ENCODE results near the gene FRMD8.

DNA sequence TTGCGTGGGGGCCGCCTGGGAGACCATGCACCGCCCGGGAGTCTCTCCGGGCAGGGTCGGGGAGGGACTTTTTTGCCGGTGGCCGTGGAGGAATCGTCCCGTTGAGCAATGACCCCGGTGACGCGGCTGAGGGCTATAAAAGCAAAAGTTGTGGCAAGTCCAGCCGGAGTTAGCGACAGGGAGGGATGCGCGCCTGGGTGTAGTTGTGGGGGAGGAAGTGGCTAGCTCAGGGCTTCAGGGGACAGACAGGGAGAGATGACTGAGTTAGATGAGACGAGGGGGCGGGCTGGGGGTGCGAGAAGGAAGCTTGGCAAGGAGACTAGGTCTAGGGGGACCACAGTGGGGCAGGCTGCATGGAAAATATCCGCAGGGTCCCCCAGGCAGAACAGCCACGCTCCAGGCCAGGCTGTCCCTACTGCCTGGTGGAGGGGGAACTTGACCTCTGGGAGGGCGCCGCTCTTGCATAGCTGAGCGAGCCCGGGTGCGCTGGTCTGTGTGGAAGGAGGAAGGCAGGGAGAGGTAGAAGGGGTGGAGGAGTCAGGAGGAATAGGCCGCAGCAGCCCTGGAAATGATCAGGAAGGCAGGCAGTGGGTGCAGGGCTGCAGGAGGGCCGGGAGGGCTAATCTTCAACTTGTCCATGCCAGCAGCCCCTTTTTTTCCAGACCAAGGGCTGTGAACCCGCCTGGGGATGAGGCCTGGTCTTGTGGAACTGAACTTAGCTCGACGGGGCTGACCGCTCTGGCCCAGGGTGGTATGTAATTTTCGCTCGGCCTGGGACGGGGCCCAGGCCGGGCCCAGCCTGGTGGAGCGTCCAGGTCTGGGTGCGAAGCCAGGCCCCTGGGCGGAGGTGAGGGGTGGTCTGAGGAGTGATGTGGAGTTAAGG, 36.4 kb downstream of the FRMD8 start, which contains the start of gene NEAT1:
- TF ChIP-seq EZH2 (IDR thresholded peaks at IDR 0.05; ENCODE audit: borderline replicate concordance, low read length): no peak
- TF ChIP-seq, protein P1, sequence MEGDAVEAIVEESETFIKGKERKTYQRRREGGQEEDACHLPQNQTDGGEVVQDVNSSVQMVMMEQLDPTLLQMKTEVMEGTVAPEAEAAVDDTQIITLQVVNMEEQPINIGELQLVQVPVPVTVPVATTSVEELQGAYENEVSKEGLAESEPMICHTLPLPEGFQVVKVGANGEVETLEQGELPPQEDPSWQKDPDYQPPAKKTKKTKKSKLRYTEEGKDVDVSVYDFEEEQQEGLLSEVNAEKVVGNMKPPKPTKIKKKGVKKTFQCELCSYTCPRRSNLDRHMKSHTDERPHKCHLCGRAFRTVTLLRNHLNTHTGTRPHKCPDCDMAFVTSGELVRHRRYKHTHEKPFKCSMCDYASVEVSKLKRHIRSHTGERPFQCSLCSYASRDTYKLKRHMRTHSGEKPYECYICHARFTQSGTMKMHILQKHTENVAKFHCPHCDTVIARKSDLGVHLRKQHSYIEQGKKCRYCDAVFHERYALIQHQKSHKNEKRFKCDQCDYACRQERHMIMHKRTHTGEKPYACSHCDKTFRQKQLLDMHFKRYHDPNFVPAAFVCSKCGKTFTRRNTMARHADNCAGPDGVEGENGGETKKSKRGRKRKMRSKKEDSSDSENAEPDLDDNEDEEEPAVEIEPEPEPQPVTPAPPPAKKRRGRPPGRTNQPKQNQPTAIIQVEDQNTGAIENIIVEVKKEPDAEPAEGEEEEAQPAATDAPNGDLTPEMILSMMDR (IDR thresholded peaks at IDR 0.05; ENCODE audit: low read length): peak; percentile 3; the same call in 1 of the 2 replicates

Measured in OCI-LY1 (cell line).